ENCODE data around the gene LGALS7B. TPM values are rescaled to one million over a fixed set of nuclear protein-coding genes. Genes with fewer than 3 reads are reported as not detected.

LGALS7B gene
- total and polyA plus RNA-seq, 2 of the 4 experiments (the other 2 are of a cell fraction): not detected

DNA sequence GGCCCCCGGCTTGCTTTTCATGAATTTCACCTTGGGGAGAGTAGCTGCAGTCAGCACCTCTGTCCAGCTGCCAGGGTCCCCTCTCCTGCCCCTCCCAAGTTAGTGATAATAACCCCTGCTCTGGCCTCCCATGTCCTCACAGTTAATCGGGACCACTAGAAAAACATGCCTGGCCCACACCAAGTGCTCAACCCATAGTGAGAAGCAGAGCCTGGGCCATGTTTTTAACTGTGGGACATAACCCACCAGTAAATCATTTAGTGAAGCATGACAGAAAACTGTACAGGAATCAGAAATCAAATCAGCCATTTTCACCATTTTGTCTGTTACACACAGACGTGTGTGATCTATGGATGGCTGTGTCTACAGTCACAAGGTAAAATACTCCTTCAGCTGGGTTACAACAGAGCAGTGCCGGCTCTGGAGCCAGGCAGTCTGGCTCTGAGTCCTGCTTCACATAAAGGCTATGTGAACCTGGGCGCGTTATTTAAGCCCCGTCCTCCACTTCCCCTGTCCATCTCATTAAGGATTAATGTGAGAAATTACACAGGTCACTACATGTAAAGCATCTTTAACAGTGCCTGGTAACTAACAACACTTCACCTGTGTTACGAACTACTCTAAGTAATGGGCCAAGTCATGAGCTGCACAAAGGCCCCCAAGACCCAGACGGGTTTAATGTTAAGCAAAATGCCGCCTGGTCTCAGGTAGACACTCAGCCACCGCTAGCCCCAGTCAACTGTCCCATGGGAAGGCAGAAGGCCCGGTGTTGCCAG lies 50.2 kb downstream of the LGALS7B start (continued):
- TF ChIP-seq RFX5 (IDR thresholded peaks at IDR 0.05; ENCODE audit: low read depth, low read length): no peak

DNA sequence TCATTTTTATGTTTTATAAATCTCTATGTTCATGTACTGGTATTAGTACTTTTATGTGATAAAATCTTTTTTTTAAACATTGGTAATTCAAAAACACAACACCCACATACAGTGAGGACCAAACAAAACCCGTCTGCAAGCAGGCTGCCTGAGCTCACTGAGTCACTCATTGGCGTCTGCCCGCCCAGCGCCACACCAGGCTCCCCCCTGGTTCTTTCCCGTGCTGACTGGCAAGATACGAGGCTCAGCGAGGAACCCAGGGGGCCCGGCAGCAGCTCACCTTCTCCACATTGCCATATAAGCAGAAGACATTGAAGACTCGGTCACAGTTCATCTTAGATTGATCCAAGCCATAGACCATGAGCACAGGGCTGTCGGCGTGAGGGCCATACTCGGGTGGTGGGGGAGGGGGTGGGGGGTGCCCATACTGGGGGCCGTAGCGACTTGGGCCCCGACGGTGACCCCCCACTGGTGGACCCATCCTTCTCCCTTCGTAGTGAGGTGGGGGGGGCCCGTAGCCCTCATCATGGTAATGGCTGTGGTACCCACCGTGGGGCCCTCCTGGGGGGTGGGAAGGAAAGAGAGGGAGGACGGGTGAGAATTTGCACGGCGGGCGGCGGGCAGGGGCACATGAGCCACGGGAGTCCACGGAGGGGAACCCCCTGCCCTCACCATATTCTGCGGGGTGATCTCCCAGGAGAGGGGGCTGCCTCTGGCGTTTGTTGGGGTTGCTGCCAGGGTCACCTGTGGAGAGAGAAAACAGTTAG lies 51.0 kb downstream of the LGALS7B start:
- in situ Hi-C loops (cut with MboI; ENCODE audit: low sequenced_read_pairs): no loop called here

More for the DNA sequence above, 51.0 kb downstream of the LGALS7B start:
- no peak overlapping the region for H2AFZ ChIP-seq (replicated peaks; ENCODE audit: low read length, poor library complexity)
- H4K8ac ChIP-seq (ENCODE audit: low read depth in 2 of 2, low read length in 2 of 2): no peak overlapping the region
- no peak overlapping the region for H2BK15ac ChIP-seq (ENCODE audit: low read depth, low read length)
- no peak overlapping the region for H3K56ac ChIP-seq (ENCODE audit: extremely low read depth, insufficient read depth, low read length)
- H2BK5ac ChIP-seq (ENCODE audit: low read depth, low read length, poor library complexity, severe bottlenecking): no peak overlapping the region
- ATAC-seq (ENCODE audit: low read depth) (no peak), DNase-seq (peak; percentile 40)
- no peaks in the 10 kb centered on the region for H3K27me3 ChIP-seq (ENCODE audit: control insufficient read depth, insufficient read depth, low read length)
- H4K20me1 ChIP-seq (ENCODE audit: insufficient read depth, low read length): peaks cover 79% of the 10 kb centered on the region
- H3K9me1 ChIP-seq (ENCODE audit: insufficient read depth, low read length): peaks cover 7% of the 10 kb centered on the region; the same call in 1 of the 2 replicates
- no peak overlapping the region for H2BK120ac ChIP-seq (ENCODE audit: low read depth, low read length)
- POLR2A ChIA-PET (ENCODE audit: unreplicated experiment): no interaction called here
- TF ChIP-seq FOS (IDR thresholded peaks at IDR 0.05; ENCODE audit: low read depth, low read length) (no peak), SMC3 (IDR thresholded peaks at IDR 0.05; ENCODE audit: low read depth, low read length) (0 out of 2 replicates have a peak, but pooled peaks have one; percentile 3)
- TF ChIP-seq, protein P1, sequence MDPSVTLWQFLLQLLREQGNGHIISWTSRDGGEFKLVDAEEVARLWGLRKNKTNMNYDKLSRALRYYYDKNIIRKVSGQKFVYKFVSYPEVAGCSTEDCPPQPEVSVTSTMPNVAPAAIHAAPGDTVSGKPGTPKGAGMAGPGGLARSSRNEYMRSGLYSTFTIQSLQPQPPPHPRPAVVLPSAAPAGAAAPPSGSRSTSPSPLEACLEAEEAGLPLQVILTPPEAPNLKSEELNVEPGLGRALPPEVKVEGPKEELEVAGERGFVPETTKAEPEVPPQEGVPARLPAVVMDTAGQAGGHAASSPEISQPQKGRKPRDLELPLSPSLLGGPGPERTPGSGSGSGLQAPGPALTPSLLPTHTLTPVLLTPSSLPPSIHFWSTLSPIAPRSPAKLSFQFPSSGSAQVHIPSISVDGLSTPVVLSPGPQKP (IDR thresholded peaks at IDR 0.05; ENCODE audit: borderline replicate concordance, low read depth, low read length): no peak
- no peak overlapping the region for H2AK5ac ChIP-seq (ENCODE audit: low read depth, low read length)
- H3K9me3 ChIP-seq (ENCODE audit: control insufficient read depth, insufficient read depth, low read length): no peaks in the 10 kb centered on the region
- H2AK9ac ChIP-seq (replicated peaks; ENCODE audit: low read depth, low read length, poor library complexity): no peak overlapping the region
- dilution Hi-C loops (cut with HindIII; ENCODE audit: low sequenced_read_pairs, unreplicated experiment) (no loop called here), intact Hi-C loops (cut with micrococcal nuclease) (no loop called here)
- H3K4ac ChIP-seq (ENCODE audit: low read depth, low read length): no peak overlapping the region
- H3K18ac ChIP-seq (ENCODE audit: low read depth, low read length): no peak overlapping the region
- BruUV-seq (replicated peaks): no TSS peak
- no peak overlapping the region for H4K5ac ChIP-seq (ENCODE audit: low read depth, low read length)
- peaks cover 87% of the 10 kb centered on the region for H3K36me3 ChIP-seq (ENCODE audit: control insufficient read depth, insufficient read depth, low read length)
- peaks cover 55 to 85% of the 10 kb centered on the region in 2 experiments for H3K79me1 ChIP-seq (ENCODE audit: low read depth in 1 of 2, low read length in 2 of 2)
- H3K27ac ChIP-seq (ENCODE audit: insufficient read depth, low read length): no peak overlapping the region
- H3K4me3 ChIP-seq (ENCODE audit: insufficient read depth, low read depth, low read length): no peak overlapping the region
- H3K14ac ChIP-seq (replicated peaks; ENCODE audit: low read depth, low read length): no peak overlapping the region
- no peak overlapping the region for H3K4me2 ChIP-seq (ENCODE audit: low read depth, low read length)
- no peak overlapping the region for H3K9ac ChIP-seq (ENCODE audit: low read depth, low read length)
- no peak overlapping the region for H4K91ac ChIP-seq (ENCODE audit: insufficient read depth, low read depth, low read length)
- WGBS, 2 experiments (ENCODE audit: extremely low coverage in 2 of 2, insufficient read length in 1 of 2): no CpG with 5 or more reads among the region's 28 CpGs
- CTCF ChIA-PET: no interaction called here
- H3K4me1 ChIP-seq (ENCODE audit: control insufficient read depth, insufficient read depth, low read length): peaks cover 10% of the 10 kb centered on the region; the same call in 1 of the 2 replicates
- H3K23ac ChIP-seq (ENCODE audit: low read depth, low read length): no peak overlapping the region
- no peak overlapping the region for H2BK20ac ChIP-seq (ENCODE audit: low read depth, low read length)
